ENCODE results near the gene DNAJC21.

The DNAJC21 gene

GRCh38 chr5:34982823-34983222 lies 53.5 kb downstream of the DNAJC21 start:
- no peak for DNase-seq

DNA sequence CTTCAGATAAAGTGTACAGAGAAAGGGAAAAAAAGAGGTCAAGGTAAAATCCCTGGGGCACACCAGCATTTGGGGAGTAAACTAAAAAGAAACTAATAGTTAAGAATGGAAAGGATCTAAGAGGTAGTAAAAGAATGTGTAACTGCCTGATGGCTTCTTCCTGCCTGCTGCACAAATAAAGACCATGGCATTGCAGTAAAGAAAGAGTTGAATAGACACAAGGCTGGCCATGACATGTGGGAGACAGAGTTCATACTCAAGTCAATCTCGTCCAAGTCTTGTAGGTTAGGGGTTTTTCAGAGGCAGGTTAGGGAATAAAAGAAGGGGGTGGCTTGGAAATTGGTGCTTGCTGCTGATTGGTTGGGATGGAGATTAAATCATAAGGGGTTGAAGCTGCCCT lies 57.6 kb downstream of the DNAJC21 start:
- no peak for DNase-seq

DNA sequence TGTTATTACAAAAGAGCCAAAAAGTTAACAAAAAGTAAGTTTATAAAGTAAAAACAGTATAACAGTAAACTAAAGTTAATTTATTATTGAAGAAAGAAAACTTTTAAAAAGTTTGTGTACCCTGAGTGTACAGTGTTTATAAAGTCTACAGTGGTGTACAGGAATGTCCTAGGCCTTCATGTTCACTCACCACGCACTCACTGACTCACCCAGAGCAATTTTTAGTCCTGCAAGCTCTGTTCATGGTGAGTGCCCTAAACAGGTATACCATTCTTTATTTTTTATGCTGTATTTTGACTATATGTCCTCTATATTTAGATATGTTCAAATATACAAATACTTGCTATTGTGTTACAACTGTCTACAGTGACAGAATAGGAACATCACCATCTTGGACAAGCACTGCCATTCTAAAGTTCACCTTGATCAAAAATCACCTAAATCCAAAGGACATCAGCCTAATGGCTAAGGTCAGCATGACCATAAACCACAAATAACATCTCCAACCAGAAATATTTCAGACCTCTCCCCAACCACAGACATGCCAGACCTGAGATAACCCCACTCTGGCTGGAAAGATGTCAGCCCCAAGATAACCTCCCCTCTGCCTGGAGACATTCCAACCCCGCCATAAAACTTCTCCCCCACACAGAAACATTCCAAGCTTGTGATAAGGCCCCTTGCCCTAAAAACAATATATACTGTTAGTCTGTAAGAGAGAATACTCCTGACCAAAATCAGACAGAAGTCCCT lies 62.3 kb downstream of the DNAJC21 start:
- no peak for DNase-seq

DNA sequence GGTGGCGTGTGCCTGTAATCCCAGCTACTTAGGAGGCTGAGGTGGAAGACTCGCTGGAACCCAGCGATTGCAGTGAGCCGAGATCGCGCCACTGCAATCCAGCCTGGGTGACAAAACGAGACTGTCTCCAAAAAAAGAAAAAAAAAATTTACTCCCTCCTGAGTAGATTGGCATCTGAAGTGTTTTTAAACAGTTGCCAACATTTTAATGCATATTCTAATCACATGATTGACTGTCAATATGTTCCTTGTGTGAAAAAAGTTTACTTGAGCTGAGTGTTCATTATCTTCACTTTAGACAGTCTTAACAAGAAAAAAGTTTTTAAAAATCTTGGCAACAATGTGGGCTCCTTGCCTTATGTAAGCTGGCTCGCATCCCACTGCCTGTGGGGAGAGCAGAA lies 64.6 kb downstream of the DNAJC21 start:
- no peak for DNase-seq

DNA sequence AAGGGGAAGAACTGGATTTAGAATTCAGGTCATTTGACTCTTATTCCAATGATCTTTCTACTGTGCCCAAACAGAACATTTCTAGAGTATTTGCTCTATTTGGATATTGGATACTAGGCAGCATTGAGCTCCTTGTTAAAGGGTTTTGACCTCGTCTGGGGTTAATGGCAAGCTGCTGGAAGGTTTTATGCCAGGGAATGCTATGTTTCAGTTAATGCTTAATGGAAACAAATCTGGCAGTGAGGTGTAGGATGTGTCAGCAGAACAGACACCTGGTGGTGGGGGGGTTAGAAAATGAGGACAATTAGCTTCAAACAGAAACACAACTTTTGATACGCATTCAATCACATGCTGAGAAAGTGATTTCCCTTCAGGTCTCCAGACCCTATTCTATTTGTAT lies 66.9 kb downstream of the DNAJC21 start:
- DNase-seq: no peak

DNA sequence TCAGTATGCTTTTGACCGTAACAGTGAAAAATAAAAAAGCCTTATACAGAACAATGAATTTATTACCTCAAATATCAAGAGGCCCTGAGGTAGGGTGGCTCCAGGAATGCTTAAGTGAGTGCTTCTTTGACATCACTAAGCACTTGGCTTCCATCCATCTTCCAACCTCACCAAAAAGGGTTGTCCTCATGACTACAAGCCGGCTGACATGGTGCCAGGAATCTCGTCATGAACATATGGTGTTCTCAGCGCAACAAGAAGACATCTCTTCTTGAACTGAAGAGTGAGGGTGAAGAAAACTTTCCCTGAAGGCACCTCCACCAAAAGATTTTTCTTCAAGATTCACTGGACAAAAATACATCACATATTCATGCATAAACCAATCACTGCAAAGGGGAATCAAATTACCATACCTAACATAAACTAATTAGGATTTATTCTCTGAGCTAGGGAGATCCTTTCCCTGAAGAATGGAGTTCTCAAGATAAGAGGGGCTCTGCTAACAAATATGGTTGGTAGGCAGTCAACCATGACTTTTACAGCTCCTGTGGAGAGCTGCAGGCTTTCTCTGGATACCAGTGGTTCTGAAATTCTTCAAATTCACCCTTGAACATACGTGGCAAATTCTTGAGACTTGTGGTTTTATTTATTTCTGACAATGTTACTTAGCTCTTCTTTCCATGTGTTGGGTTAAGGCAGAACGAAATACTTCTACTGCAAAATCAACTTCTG lies 68.9 kb downstream of the DNAJC21 start:
- no peak for DNase-seq

- DNase-seq: no peak
Measured at GRCh38 chr5:35001842-35002241, 72.5 kb downstream of the DNAJC21 start.

GRCh38 chr5:35002459-35002858 lies 73.1 kb downstream of the DNAJC21 start:
- no peak for DNase-seq

- peak; percentile 63 to 73 for DNase-seq
Measured at GRCh38 chr5:35003018-35003957, 73.9 kb downstream of the DNAJC21 start.

DNA sequence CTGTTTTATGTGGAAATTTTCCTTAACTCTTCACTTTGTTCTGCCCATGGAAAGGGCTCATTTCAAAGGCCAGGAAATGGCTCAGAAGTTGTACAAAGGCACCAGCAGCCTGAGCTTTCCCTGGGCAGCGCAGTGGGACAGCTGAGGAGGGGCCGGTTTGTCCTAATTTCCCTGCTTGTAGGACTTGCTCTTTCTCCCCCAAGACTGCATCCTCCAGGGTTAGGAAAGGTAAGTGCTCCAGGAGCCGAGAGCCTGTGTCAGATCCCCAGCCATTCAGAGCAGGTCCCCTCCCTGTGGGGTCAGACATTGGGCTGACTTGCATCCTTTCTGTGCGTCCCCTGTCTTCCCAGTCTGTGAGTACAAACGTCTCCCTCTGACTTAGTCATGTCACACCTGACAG lies 74.8 kb downstream of the DNAJC21 start:
- DNase-seq: no peak

DNA sequence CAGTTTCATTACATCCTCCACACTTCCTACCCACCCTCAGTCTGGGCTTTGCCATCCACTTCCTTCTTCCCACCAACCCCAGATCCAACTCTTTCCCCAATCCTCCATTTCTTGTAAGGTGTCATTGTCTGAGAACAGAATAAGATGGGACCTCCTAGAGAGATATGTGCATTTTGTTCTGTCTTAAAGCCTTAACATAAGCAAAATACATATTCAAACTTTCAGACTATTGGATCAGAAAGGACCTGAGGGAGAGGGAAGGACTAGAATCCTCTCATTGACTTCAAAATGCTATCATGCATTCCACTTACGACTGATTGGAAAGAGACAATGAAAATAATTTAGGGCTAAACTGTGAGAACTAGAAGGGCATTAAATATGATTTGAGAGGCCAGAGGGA lies 75.4 kb downstream of the DNAJC21 start:
- no peak for DNase-seq

Data from activated CD4-positive, alpha-beta T cell treated with anti-CD3 and anti-CD28 coated beads, Interleukin-2, amount 50 U/mL, for 48 hours (primary cell).